AG04450 (cell line): ENCODE data around the gene PRKAR1B. TPM values are rescaled to one million over a fixed set of nuclear protein-coding genes. Genes with fewer than 3 reads are reported as not detected.

Experiments used
- CTCF ChIA-PET: fragments of 300-600, 350-600 bp; formaldehyde crosslinking; extraction: SDS; loops from one replicate; lab custom pipeline; 2022; ENCODE audit warnings: antibody characterized with exemption, inconsistent platforms; lab: Charles Lee
- POLR2A ChIA-PET: fragments of 350-600 bp; formaldehyde crosslinking; extraction: SDS; loops from one replicate; lab custom pipeline; 2021; ENCODE audit warnings: antibody characterized with exemption, inconsistent platforms; lab: Yijun Ruan, JAX
- DNase-seq: peaks from one replicate; pipeline ENCODE4 v3.0.0-alpha.2; 2011; ENCODE audit warnings: low read depth, low spot score
- H3K27ac ChIP-seq: one replicate; pipeline ENCODE4 v1.5.1; 2012; ENCODE audit warnings: low read depth, low read length, control low read depth
- H3K27me3 ChIP-seq: one replicate; pipeline ENCODE4 v1.6.0; 2012; ENCODE audit warnings: low read length; ENCODE audit not compliant: control insufficient read depth, insufficient read depth
- H3K4me3 ChIP-seq: 2 replicates; pipeline ENCODE4 v1.5.1; 2011; ENCODE audit warnings: mild to moderate bottlenecking, low read depth, low read length, control low read depth
- H3K9me3 ChIP-seq: 2 replicates; pipeline ENCODE4 v1.5.1; 2012; ENCODE audit warnings: low read length; ENCODE audit not compliant: control insufficient read depth, insufficient read depth
- CTCF ChIP-seq: IDR thresholded peaks from 2 replicates; pipeline ENCODE4 v1.5.1; 2011; ENCODE audit warnings: low read depth, low read length, control low read depth, inconsistent platforms
- polyA plus RNA-seq: library from polyadenylated mRNA; depleted of rRNA; stranded (reverse); fragments of >200 nt; gene quantifications from 2 replicates; pipeline ENCODE4 v1.2.3, GENCODE V29; 2011

The PRKAR1B gene
- polyA plus RNA-seq, 1 experiment: 16.1 TPM

GRCh38 chr7:576524-577277, 150.4 kb downstream of the PRKAR1B start:
- peaks cover 8% of the 10 kb centered on the region; the same call in 1 of the 2 replicates for H3K9me3 ChIP-seq
- DNase-seq: no peak
- no peak for TF ChIP-seq CTCF
- H3K4me3 ChIP-seq: no peak overlapping the region
- no peak overlapping the region for H3K27ac ChIP-seq
- no peaks in the 10 kb centered on the region for H3K27me3 ChIP-seq
- ChIA-PET CTCF (no interaction called here), POLR2A (no interaction called here)

- CTCF ChIA-PET: no interaction called here
- Histone ChIP-seq H3K9me3 (peaks cover 8% of the 10 kb centered on the region; the same call in 1 of the 2 replicates), H3K27ac (no peak overlapping the region), H3K27me3 (peaks cover 1% of the 10 kb centered on the region), H3K4me3 (no peak overlapping the region)
- no peak for TF ChIP-seq CTCF
- DNase-seq: no peak
- POLR2A ChIA-PET: interaction anchor here (0.5 kb wide), 1 partner anchor 57 kb away, joined by 4 read pairs; no protein-coding TSS in a partner anchor
Measured at GRCh38 chr7:575425-576366, 151.4 kb downstream of the PRKAR1B start.

GRCh38 chr7:574661-575395, 152.3 kb downstream of the PRKAR1B start:
- ChIA-PET CTCF (no interaction called here), POLR2A (interaction anchor here (0.5 kb wide), 1 partner anchor 57 kb away, joined by 4 read pairs; no protein-coding TSS in a partner anchor)
- Histone ChIP-seq H3K4me3 (no peak overlapping the region), H3K9me3 (peaks cover 8% of the 10 kb centered on the region; the same call in 1 of the 2 replicates), H3K27me3 (peaks cover 2% of the 10 kb centered on the region), H3K27ac (no peak overlapping the region)
- TF ChIP-seq CTCF: no peak
- no peak for DNase-seq

GRCh38 chr7:573933-574381, 153.1 kb downstream of the PRKAR1B start:
- CTCF ChIA-PET: no interaction called here
- TF ChIP-seq CTCF: no peak
- no peak for DNase-seq

More at GRCh38 chr7:573933-574381, 153.1 kb downstream of the PRKAR1B start:
- H3K4me3 ChIP-seq: no peak overlapping the region
- POLR2A ChIA-PET: no interaction called here
- peaks cover 8% of the 10 kb centered on the region; the same call in 1 of the 2 replicates for H3K9me3 ChIP-seq
- H3K27ac ChIP-seq: no peak overlapping the region
- peaks cover 6% of the 10 kb centered on the region for H3K27me3 ChIP-seq
